Measurements from ENCODE around the gene DLL4.

DNA sequence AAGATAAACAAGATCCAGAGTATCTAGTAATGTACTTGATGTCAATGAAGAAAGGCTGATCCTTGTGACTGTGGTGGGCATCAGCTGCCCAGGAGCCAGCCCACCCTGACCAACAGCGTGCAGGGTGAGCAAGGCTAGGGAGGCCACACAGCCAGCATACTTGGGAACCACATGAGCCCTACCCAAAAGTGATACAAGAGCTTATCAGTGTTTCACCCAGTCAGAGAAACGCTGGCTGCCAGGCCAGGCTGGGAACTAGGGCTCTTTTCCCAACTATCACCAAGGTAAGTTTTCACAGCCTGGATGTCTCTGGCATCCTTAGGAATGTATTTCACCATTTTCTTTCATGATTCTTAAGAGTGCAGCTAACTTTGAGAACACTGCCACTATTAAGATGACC is 49.0 kb downstream of the DLL4 start:
- TF ChIP-seq EZH2 (IDR thresholded peaks at IDR 0.05; ENCODE audit: borderline replicate concordance, low read length): no peak
- TF ChIP-seq, protein P1, sequence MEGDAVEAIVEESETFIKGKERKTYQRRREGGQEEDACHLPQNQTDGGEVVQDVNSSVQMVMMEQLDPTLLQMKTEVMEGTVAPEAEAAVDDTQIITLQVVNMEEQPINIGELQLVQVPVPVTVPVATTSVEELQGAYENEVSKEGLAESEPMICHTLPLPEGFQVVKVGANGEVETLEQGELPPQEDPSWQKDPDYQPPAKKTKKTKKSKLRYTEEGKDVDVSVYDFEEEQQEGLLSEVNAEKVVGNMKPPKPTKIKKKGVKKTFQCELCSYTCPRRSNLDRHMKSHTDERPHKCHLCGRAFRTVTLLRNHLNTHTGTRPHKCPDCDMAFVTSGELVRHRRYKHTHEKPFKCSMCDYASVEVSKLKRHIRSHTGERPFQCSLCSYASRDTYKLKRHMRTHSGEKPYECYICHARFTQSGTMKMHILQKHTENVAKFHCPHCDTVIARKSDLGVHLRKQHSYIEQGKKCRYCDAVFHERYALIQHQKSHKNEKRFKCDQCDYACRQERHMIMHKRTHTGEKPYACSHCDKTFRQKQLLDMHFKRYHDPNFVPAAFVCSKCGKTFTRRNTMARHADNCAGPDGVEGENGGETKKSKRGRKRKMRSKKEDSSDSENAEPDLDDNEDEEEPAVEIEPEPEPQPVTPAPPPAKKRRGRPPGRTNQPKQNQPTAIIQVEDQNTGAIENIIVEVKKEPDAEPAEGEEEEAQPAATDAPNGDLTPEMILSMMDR (conservative IDR thresholded peaks at IDR 0.05 in 1 of 2, IDR thresholded peaks at IDR 0.05 in 1 of 2; ENCODE audit: extremely low read depth in 1 of 2, insufficient read depth in 1 of 2, low read depth in 1 of 2, low read length in 2 of 2): no peak

All from mammary epithelial cell (primary cell).